BLaER1 treated with 17β-estradiol and CSF1 and Interleukin-3, amounts not matched to agents 10 nM and 100 nM (cell line): Measurements from ENCODE around the gene PARD3B.
A peak's percentile ranks its signal among the peaks of the same experiment; 100 is the strongest.

Experiments
- H3K27ac ChIP-seq, 11 experiments: shearing (Covaris generic); formaldehyde crosslinking; 2 replicates each; pipeline ENCODE4 v1.8.1; 2022
- H3K27me3 ChIP-seq, 11 experiments: shearing (Covaris generic); formaldehyde crosslinking; 2 replicates each; pipeline ENCODE4 v1.8.1; 2022
- H3K36me3 ChIP-seq, 11 experiments: shearing (Covaris generic); formaldehyde crosslinking; 2 replicates each; pipeline ENCODE4 v1.8.1; 2022
- H3K4me1 ChIP-seq, 10 experiments: shearing (Covaris generic); formaldehyde crosslinking; 2 replicates each; pipeline ENCODE4 v1.8.1; 2022
- H3K4me2 ChIP-seq, 11 experiments: shearing (Covaris generic); formaldehyde crosslinking; 2 replicates each; pipeline ENCODE4 v1.8.1; 2022
- H3K4me3 ChIP-seq, 10 experiments: shearing (Covaris generic); formaldehyde crosslinking; 2 replicates each; pipeline ENCODE4 v1.8.1; 2022
- H3K9ac ChIP-seq, 11 experiments: shearing (Covaris generic); formaldehyde crosslinking; 2 replicates each; pipeline ENCODE4 v1.8.1; 2022
- H3K9me3 ChIP-seq, 11 experiments: shearing (Covaris generic); formaldehyde crosslinking; replicated peaks in 1 of 11; 2 replicates each; pipeline ENCODE4 v1.8.1; 2022
- H4K20me1 ChIP-seq, 11 experiments: shearing (Covaris generic); formaldehyde crosslinking; 2 replicates each; pipeline ENCODE4 v1.8.1; 2022
- Cebpa-rat ChIP-seq, 11 experiments: shearing (Covaris generic); IDR thresholded peaks; 2 replicates each; pipeline ENCODE4 v1.8.1; 2022

Gene PARD3B

DNA sequence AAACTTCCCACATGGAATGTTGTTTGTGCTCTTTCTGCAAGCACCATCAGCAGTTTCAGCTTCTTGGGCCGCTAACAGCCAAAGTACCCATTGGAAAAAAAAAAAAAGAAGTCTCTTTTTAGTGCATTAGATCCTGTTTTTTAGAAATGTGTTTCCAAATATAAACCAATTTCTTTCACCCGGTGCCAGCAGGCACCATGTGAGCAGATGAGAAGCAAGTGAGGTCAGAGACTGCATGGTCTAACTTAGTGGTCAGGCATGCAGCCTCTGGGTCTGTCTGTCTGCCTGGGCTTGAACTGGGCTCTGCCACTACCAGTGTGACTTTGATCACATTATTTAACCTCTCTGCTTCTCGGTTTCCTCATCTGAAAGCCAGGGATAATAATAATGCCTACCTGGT lies 1061.9 kb downstream of the PARD3B start:
- Histone ChIP-seq H3K9me3 (peaks cover 26 to 44% (median 36%) of the 10 kb centered on the region in 11 experiments), H3K4me3 (no peak overlapping the region), H3K9ac (no peak overlapping the region), H3K27ac (no peak overlapping the region), H4K20me1 (no peaks in the 10 kb centered on the region), H3K27me3 (peaks cover 0 to 10% (median 0%) of the 10 kb centered on the region in 11 experiments; a peak in 2 of 22 replicates), H3K4me2 (no peak overlapping the region), H3K36me3 (no peaks in the 10 kb centered on the region), H3K4me1 (peaks cover 0 to 11% (median 7%) of the 10 kb centered on the region in 10 experiments; a peak in 12 of 20 replicates)
- TF ChIP-seq Cebpa-rat (IDR thresholded peaks at IDR 0.05), result no peak

DNA sequence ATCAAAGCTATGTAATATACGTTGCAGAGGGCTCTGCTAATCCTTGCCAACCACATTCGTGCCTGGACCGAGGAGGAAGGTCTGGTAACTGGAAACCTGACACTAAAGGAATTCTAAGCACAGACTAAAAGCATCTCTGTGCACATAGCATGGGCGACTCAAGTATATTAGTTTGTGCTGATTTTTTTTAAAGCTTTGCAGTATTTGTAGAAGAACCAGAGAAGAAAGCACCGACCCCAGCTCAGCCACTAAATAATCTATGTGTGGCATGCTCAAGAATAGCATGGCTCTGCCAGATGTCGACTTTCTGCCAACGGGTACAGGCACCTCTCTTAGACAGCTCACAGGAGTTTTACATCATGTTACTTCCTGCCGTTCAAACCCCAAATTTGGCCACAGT lies 1063.8 kb downstream of the PARD3B start:
- no peaks in the 10 kb centered on the region for H3K36me3 ChIP-seq
- H3K4me2 ChIP-seq, result peak overlapping the region in 8 of 11 experiments; percentile 21 to 58 (median 38); a peak in 15 of 22 replicates
- H4K20me1 ChIP-seq, result no peaks in the 10 kb centered on the region
- no peak for TF ChIP-seq Cebpa-rat (IDR thresholded peaks at IDR 0.05)
- H3K4me1 ChIP-seq, result peaks cover 0 to 18% (median 7%) of the 10 kb centered on the region in 10 experiments; a peak in 12 of 20 replicates
- H3K27me3 ChIP-seq, result peaks cover 0 to 10% (median 0%) of the 10 kb centered on the region in 11 experiments; a peak in 2 of 22 replicates
- no peak overlapping the region for H3K4me3 ChIP-seq
- no peak overlapping the region for H3K27ac ChIP-seq
- H3K9me3 ChIP-seq, result peaks cover 18 to 29% (median 23%) of the 10 kb centered on the region in 11 experiments
- H3K9ac ChIP-seq, result no peak overlapping the region

DNA sequence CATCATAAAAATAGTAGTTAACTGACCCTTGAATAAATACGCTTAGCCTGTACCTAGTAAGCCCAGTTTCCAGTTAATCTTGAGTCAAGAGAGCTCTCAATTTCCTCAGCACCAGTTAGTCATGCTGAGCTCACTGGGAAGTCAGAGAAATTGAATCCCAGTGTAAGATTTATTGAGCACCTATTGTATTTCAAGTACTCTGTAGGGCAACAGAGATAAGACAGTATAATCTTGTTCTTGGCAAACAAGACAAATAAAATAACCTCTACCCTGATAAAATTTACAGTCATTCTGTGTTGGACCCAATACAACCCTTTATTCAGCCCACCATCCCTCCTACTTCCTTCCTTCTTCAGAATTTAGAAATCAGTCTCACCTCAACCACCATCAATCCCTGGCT lies 1065.2 kb downstream of the PARD3B start:
- no peak overlapping the region for H3K27ac ChIP-seq
- no peaks in the 10 kb centered on the region for H3K36me3 ChIP-seq
- H3K27me3 ChIP-seq, result peaks cover 0 to 10% (median 0%) of the 10 kb centered on the region in 11 experiments; a peak in 2 of 22 replicates

DNA sequence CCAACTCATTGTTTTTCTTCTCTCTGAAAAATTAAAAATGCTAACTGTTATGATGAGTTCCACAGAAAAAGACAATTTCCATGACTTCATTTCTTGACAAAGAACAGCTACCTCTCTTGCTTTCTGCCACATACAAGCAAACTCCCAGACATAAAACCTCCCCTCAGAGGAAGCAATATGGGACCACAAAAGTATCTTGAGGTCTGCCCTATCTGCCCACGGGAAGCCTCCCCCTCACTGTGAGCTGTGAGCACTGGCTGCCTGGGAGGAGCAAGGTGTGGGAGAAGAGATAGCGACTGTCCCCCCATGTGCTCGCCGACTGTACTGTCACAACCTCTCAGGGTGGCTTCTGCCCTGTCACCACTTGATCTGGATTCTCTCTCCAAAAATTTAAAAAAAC lies 1067.4 kb downstream of the PARD3B start:
- Histone ChIP-seq H3K4me2 (peak overlapping the region in 3 of 11 experiments; percentile 2 to 29 (median 24); a peak in 2 of 22 replicates), H3K4me3 (no peak overlapping the region), H3K9ac (no peak overlapping the region), H3K27me3 (peaks cover 0 to 10% (median 0%) of the 10 kb centered on the region in 11 experiments; a peak in 2 of 22 replicates), H3K9me3 (peaks cover 0 to 10% (median 0%) of the 10 kb centered on the region in 11 experiments; a peak in 4 of 22 replicates), H3K36me3 (no peaks in the 10 kb centered on the region), H3K27ac (no peak overlapping the region), H3K4me1 (peaks cover 0 to 18% (median 7%) of the 10 kb centered on the region in 10 experiments; a peak in 12 of 20 replicates), H4K20me1 (no peaks in the 10 kb centered on the region)
- TF ChIP-seq Cebpa-rat (IDR thresholded peaks at IDR 0.05), result no peak

More for the DNA sequence above, 1065.2 kb downstream of the PARD3B start:
- Histone ChIP-seq H3K4me2 (no peak overlapping the region), H3K9ac (no peak overlapping the region), H3K4me1 (peaks cover 0 to 18% (median 7%) of the 10 kb centered on the region in 10 experiments; a peak in 12 of 20 replicates), H3K4me3 (no peak overlapping the region), H3K9me3 (peaks cover 7 to 24% (median 11%) of the 10 kb centered on the region in 11 experiments; a peak in 20 of 22 replicates), H4K20me1 (no peaks in the 10 kb centered on the region)
- TF ChIP-seq Cebpa-rat (IDR thresholded peaks at IDR 0.05), result no peak

DNA sequence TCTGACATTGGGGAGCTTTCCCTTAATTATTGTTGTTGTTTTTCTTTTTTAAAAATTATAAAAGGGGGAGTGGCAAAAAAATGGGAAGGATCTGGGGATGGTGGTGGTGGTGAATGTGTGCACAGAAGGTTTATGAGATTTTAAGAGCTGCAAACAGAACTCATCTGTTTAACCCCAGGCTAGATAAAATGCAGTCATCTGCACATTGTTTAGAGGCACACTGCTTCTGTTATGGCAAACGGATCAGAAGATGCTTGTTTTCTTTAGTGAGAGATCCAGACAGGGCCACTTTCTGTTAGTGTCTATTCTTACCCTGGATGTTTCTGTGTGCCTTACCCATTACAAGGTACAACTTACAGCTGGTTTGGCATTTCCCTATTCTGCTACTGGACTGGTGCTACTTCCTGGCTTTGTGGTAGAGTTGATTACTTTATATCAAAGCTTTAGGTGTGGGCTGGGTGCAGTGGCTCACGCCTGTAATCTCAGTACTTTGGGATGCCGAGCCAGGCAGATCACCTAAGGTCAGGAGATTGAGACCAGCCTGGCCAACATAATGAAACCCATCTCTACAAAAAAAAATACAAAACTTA lies 1068.8 kb downstream of the PARD3B start:
- H3K4me2 ChIP-seq, result no peak overlapping the region
- H3K4me3 ChIP-seq, result no peak overlapping the region
- peaks cover 0 to 10% (median 0%) of the 10 kb centered on the region in 11 experiments; a peak in 4 of 22 replicates for H3K9me3 ChIP-seq
- TF ChIP-seq Cebpa-rat (IDR thresholded peaks at IDR 0.05), result no peak
- H3K9ac ChIP-seq, result no peak overlapping the region
- peaks cover 0 to 2% (median 0%) of the 10 kb centered on the region in 11 experiments; a peak in 1 of 22 replicates for H3K27me3 ChIP-seq
- no peak overlapping the region for H3K27ac ChIP-seq
- no peaks in the 10 kb centered on the region for H3K36me3 ChIP-seq
- peaks cover 0 to 15% (median 5%) of the 10 kb centered on the region in 10 experiments; a peak in 12 of 20 replicates for H3K4me1 ChIP-seq
- no peaks in the 10 kb centered on the region for H4K20me1 ChIP-seq

DNA sequence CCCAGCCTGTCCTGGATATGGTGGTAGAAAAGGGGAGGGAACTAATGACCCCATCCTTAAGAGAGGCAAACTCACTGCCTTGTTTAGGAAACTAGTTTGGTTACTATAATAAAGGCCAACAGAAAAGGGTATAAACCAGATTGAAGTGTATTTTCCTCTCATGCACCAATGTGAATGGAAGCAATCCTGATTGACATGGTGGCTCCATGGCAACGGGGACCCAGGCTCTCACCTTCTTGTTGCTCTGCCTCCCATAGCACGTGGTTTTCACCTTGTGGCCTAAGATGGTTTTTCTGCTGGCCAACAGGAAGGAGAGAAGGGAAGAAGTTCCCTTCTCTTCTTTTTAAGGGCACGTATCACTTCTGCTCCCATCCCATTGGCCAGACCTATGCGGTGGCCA lies 1069.7 kb downstream of the PARD3B start:
- Histone ChIP-seq H3K9me3 (peaks cover 0 to 10% (median 0%) of the 10 kb centered on the region in 11 experiments; a peak in 4 of 22 replicates), H3K27ac (no peak overlapping the region), H3K4me2 (no peak overlapping the region), H3K27me3 (0 out of 22 replicates have a peak, but pooled peaks cover 0 to 2% (median 0%) of the 10 kb centered on the region in 11 experiments), H4K20me1 (no peaks in the 10 kb centered on the region), H3K4me3 (no peak overlapping the region), H3K36me3 (no peaks in the 10 kb centered on the region), H3K9ac (no peak overlapping the region), H3K4me1 (peaks cover 0 to 13% (median 3%) of the 10 kb centered on the region in 10 experiments; a peak in 5 of 20 replicates)
- TF ChIP-seq Cebpa-rat (IDR thresholded peaks at IDR 0.05), result no peak

- Histone ChIP-seq H3K27ac (no peak overlapping the region), H3K9ac (no peak overlapping the region), H4K20me1 (no peaks in the 10 kb centered on the region), H3K36me3 (no peaks in the 10 kb centered on the region), H3K9me3 (peaks cover 0 to 10% (median 0%) of the 10 kb centered on the region in 11 experiments; a peak in 4 of 22 replicates), H3K4me2 (no peak overlapping the region), H3K27me3 (0 out of 22 replicates have a peak, but pooled peaks cover 0 to 2% (median 0%) of the 10 kb centered on the region in 11 experiments), H3K4me3 (no peak overlapping the region), H3K4me1 (peaks cover 0 to 7% (median 3%) of the 10 kb centered on the region in 10 experiments; a peak in 4 of 20 replicates)
- no peak for TF ChIP-seq Cebpa-rat (IDR thresholded peaks at IDR 0.05)
Measured at GRCh38 chr2:205617905-205618304, 1072.6 kb downstream of the PARD3B start.

DNA sequence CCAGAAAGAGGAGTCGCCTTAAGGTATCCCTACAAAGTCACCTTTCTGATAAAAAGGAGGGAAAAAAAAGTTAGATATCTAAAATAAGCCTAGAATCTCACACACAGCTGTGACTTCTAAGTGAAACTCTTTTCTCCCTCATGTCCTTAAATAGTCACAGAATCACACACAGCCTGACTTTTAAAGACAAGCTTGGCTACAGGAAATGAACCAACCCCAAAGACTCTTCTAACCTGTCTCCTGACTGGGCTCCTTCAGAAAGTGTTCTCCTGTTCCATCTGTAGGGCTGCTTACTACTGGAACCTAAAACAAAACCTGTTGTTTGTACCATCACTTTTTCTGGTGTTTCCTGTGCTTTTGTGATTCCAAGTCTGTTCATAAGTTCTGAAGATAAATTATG lies 1074.3 kb downstream of the PARD3B start:
- Histone ChIP-seq H3K4me2 (peak overlapping the region in 4 of 11 experiments; percentile 2 to 16 (median 10); a peak in 3 of 22 replicates), H4K20me1 (no peaks in the 10 kb centered on the region), H3K27ac (no peak overlapping the region), H3K36me3 (no peaks in the 10 kb centered on the region), H3K4me1 (peaks cover 0 to 7% (median 3%) of the 10 kb centered on the region in 10 experiments; a peak in 4 of 20 replicates), H3K4me3 (no peak overlapping the region), H3K27me3 (0 out of 22 replicates have a peak, but pooled peaks cover 0 to 2% (median 0%) of the 10 kb centered on the region in 11 experiments), H3K9me3 (peaks cover 0 to 13% (median 0%) of the 10 kb centered on the region in 11 experiments; a peak in 5 of 22 replicates), H3K9ac (no peak overlapping the region)
- TF ChIP-seq Cebpa-rat (IDR thresholded peaks at IDR 0.05), result no peak

DNA sequence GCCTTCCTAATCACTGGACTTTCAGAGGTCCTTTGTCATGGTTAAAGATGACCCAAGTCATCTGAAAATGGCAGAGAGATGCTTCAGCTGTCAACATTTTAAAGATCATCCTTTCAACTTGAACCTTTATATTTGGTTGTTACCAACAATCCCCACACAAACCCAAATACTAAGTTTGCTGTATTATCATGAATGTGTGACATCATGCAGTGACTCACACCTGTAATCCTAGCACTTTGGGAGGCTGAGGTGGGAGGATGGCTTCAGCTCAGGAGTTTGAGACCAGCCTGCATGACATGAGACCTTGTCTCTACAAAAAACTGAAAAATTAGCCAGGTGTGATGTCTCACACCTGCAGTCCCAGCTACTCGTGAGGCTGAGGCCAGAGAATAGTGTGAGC lies 1081.8 kb downstream of the PARD3B start:
- Histone ChIP-seq H4K20me1 (no peaks in the 10 kb centered on the region), H3K9ac (no peak overlapping the region), H3K4me1 (peaks cover 0 to 8% (median 0%) of the 10 kb centered on the region in 10 experiments; a peak in 1 of 20 replicates), H3K27ac (no peak overlapping the region), H3K4me3 (no peak overlapping the region), H3K4me2 (no peak overlapping the region), H3K9me3 (peaks cover 0 to 7% (median 0%) of the 10 kb centered on the region in 11 experiments; a peak in 1 of 22 replicates), H3K36me3 (no peaks in the 10 kb centered on the region), H3K27me3 (no peaks in the 10 kb centered on the region)
- TF ChIP-seq Cebpa-rat (IDR thresholded peaks at IDR 0.05), result no peak
